ENCODE results near the gene LRCH1.

DNA sequence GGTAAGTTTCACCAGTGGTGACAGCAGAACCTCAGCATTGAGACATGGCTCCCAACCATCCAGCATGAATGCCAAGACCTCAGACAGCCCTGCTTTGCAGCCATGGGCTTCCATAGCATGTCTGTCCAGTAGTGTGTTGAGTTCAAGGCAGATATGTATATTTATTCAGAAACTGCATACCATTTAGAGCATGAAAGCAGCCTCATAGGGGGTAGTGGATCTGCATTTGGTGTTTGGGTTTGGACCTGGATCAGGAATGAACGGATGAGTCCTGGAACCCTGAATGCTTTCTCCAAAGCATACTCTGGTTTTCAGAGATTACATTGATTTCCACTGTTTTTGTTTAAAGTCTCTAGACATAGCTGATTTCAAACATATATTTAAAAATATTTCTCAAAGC, 129.7 kb downstream of the LRCH1 start:
- TF ChIP-seq, protein P1, sequence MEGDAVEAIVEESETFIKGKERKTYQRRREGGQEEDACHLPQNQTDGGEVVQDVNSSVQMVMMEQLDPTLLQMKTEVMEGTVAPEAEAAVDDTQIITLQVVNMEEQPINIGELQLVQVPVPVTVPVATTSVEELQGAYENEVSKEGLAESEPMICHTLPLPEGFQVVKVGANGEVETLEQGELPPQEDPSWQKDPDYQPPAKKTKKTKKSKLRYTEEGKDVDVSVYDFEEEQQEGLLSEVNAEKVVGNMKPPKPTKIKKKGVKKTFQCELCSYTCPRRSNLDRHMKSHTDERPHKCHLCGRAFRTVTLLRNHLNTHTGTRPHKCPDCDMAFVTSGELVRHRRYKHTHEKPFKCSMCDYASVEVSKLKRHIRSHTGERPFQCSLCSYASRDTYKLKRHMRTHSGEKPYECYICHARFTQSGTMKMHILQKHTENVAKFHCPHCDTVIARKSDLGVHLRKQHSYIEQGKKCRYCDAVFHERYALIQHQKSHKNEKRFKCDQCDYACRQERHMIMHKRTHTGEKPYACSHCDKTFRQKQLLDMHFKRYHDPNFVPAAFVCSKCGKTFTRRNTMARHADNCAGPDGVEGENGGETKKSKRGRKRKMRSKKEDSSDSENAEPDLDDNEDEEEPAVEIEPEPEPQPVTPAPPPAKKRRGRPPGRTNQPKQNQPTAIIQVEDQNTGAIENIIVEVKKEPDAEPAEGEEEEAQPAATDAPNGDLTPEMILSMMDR (IDR thresholded peaks at IDR 0.05): no peak
- no peak for TF ChIP-seq POLR2A (IDR thresholded peaks at IDR 0.05)
